ENCODE measurements around the gene SOX11. TPM values are rescaled to one million over a fixed set of nuclear protein-coding genes. Genes with fewer than 3 reads are reported as not detected.

SOX11 gene
- total RNA-seq, 1 experiment from 2014 or later: not detected

- Histone ChIP-seq H3K27ac (ENCODE audit: low read length) (no peak overlapping the region), H3K4me3 (ENCODE audit: low read length) (no peak overlapping the region), H3K9me2 (replicated peaks; ENCODE audit: low read length) (no peaks in the 10 kb centered on the region), H3K27me3 (ENCODE audit: low read length) (peaks cover 4% of the 10 kb centered on the region), H3K4me2 (ENCODE audit: low read length) (no peak overlapping the region), H2AFZ (ENCODE audit: low read length) (no peak overlapping the region), H3F3A (ENCODE audit: low read length, unreplicated experiment) (no peaks in the 10 kb centered on the region), H3K9me3 (ENCODE audit: low read length) (no peaks in the 10 kb centered on the region), H3K36me3 (ENCODE audit: low read depth, low read length) (no peaks in the 10 kb centered on the region), H4K20me1 (ENCODE audit: low read length) (no peaks in the 10 kb centered on the region), H3K9ac (ENCODE audit: low read length) (no peak overlapping the region), H3K79me2 (ENCODE audit: low read length) (no peaks in the 10 kb centered on the region), H3K4me1 (ENCODE audit: insufficient read depth, low read length) (no peaks in the 10 kb centered on the region)
- TF ChIP-seq CTCF (conservative IDR thresholded peaks at IDR 0.05; ENCODE audit: low read depth, low read length) (no peak), EZH2phosphoT487 (IDR thresholded peaks at IDR 0.05; ENCODE audit: borderline replicate concordance, low read length) (no peak), EZH2 (IDR thresholded peaks at IDR 0.05; ENCODE audit: low read length, unreplicated experiment) (no peak)
- ChIA-PET POLR2A (ENCODE audit: unreplicated experiment) (no interaction called here), CTCF (no interaction called here)
- DNase-seq (no peak), ATAC-seq (no peak)
- no TSS peak for BruUV-seq (replicated peaks)
- intact Hi-C loops (cut with micrococcal nuclease): no loop called here
Observed at GRCh38 chr2:5674026-5674340, 18.2 kb upstream of the SOX11 start.

GRCh38 chr2:5677133-5677532 lies 15.1 kb upstream of the SOX11 start:
- Histone ChIP-seq H3K4me1 (ENCODE audit: insufficient read depth, low read length) (no peaks in the 10 kb centered on the region), H3K36me3 (ENCODE audit: low read depth, low read length) (no peaks in the 10 kb centered on the region), H3K4me2 (ENCODE audit: low read length) (no peak overlapping the region), H3K79me2 (ENCODE audit: low read length) (no peaks in the 10 kb centered on the region), H3F3A (ENCODE audit: low read length, unreplicated experiment) (no peaks in the 10 kb centered on the region), H3K9ac (ENCODE audit: low read length) (no peak overlapping the region), H3K27ac (ENCODE audit: low read length) (no peak overlapping the region), H4K20me1 (ENCODE audit: low read length) (no peaks in the 10 kb centered on the region), H2AFZ (ENCODE audit: low read length) (no peak overlapping the region), H3K4me3 (ENCODE audit: low read length) (no peak overlapping the region), H3K9me2 (replicated peaks; ENCODE audit: low read length) (no peaks in the 10 kb centered on the region), H3K9me3 (ENCODE audit: low read length) (no peaks in the 10 kb centered on the region), H3K27me3 (ENCODE audit: low read length) (peaks cover 4% of the 10 kb centered on the region)
- intact Hi-C loops (cut with micrococcal nuclease): no loop called here
- TF ChIP-seq EZH2phosphoT487 (IDR thresholded peaks at IDR 0.05; ENCODE audit: borderline replicate concordance, low read length) (no peak), EZH2 (IDR thresholded peaks at IDR 0.05; ENCODE audit: low read length, unreplicated experiment) (no peak), CTCF (conservative IDR thresholded peaks at IDR 0.05; ENCODE audit: low read depth, low read length) (no peak)
- BruUV-seq (replicated peaks): no TSS peak
- POLR2A ChIA-PET (ENCODE audit: unreplicated experiment): no interaction called here
- DNase-seq (no peak), ATAC-seq (no peak)
- CTCF ChIA-PET: no interaction called here

- DNase-seq: no peak
- no peak for ATAC-seq
- no peak for TF ChIP-seq EZH2phosphoT487 (IDR thresholded peaks at IDR 0.05; ENCODE audit: borderline replicate concordance, low read length)
- no peak for TF ChIP-seq CTCF (conservative IDR thresholded peaks at IDR 0.05; ENCODE audit: low read depth, low read length)
- TF ChIP-seq EZH2 (IDR thresholded peaks at IDR 0.05; ENCODE audit: low read length, unreplicated experiment): no peak
- Histone ChIP-seq H3K27me3 (ENCODE audit: low read length) (no peaks in the 10 kb centered on the region), H3K4me2 (ENCODE audit: low read length) (no peak overlapping the region), H3K9me3 (ENCODE audit: low read length) (no peaks in the 10 kb centered on the region), H3K9me2 (replicated peaks; ENCODE audit: low read length) (no peaks in the 10 kb centered on the region), H3K4me1 (ENCODE audit: insufficient read depth, low read length) (no peaks in the 10 kb centered on the region), H3K9ac (ENCODE audit: low read length) (no peak overlapping the region), H3K27ac (ENCODE audit: low read length) (no peak overlapping the region), H2AFZ (ENCODE audit: low read length) (no peak overlapping the region), H3K4me3 (ENCODE audit: low read length) (no peak overlapping the region), H3F3A (ENCODE audit: low read length, unreplicated experiment) (no peaks in the 10 kb centered on the region), H4K20me1 (ENCODE audit: low read length) (no peaks in the 10 kb centered on the region), H3K36me3 (ENCODE audit: low read depth, low read length) (no peaks in the 10 kb centered on the region), H3K79me2 (ENCODE audit: low read length) (no peaks in the 10 kb centered on the region)
- POLR2A ChIA-PET (ENCODE audit: unreplicated experiment): no interaction called here
- CTCF ChIA-PET: no interaction called here
- intact Hi-C loops (cut with micrococcal nuclease): no loop called here
- BruUV-seq (replicated peaks): no TSS peak
Observed at GRCh38 chr2:5683471-5683870, 8.7 kb upstream of the SOX11 start.
